BLaER1 treated with 17β-estradiol and CSF1 and Interleukin-3, amounts not matched to agents 10 nM and 100 nM (cell line): ENCODE data around the gene NCOA3.
A peak's percentile ranks its signal among the peaks of the same experiment; 100 is the strongest.

ENCODE experiments used
- H3K27ac ChIP-seq, 11 experiments: shearing (Covaris generic); formaldehyde crosslinking; 2 replicates each; pipeline ENCODE4 v1.8.1; 2022
- H3K27me3 ChIP-seq, 11 experiments: shearing (Covaris generic); formaldehyde crosslinking; 2 replicates each; pipeline ENCODE4 v1.8.1; 2022
- H3K36me3 ChIP-seq, 11 experiments: shearing (Covaris generic); formaldehyde crosslinking; 2 replicates each; pipeline ENCODE4 v1.8.1; 2022
- H3K4me1 ChIP-seq, 10 experiments: shearing (Covaris generic); formaldehyde crosslinking; 2 replicates each; pipeline ENCODE4 v1.8.1; 2022
- H3K4me2 ChIP-seq, 11 experiments: shearing (Covaris generic); formaldehyde crosslinking; 2 replicates each; pipeline ENCODE4 v1.8.1; 2022
- H3K4me3 ChIP-seq, 10 experiments: shearing (Covaris generic); formaldehyde crosslinking; 2 replicates each; pipeline ENCODE4 v1.8.1; 2022
- H3K9ac ChIP-seq, 11 experiments: shearing (Covaris generic); formaldehyde crosslinking; 2 replicates each; pipeline ENCODE4 v1.8.1; 2022
- H3K9me3 ChIP-seq, 11 experiments: shearing (Covaris generic); formaldehyde crosslinking; replicated peaks in 1 of 11; 2 replicates each; pipeline ENCODE4 v1.8.1; 2022
- H4K20me1 ChIP-seq, 11 experiments: shearing (Covaris generic); formaldehyde crosslinking; 2 replicates each; pipeline ENCODE4 v1.8.1; 2022
- Cebpa-rat ChIP-seq, 11 experiments: shearing (Covaris generic); IDR thresholded peaks; 2 replicates each; pipeline ENCODE4 v1.8.1; 2022

Gene NCOA3

GRCh38 chr20:47557218-47557617 lies 55.5 kb downstream of the NCOA3 start:
- no peak overlapping the region for H3K27ac ChIP-seq
- no peak overlapping the region for H3K9ac ChIP-seq
- H3K36me3 ChIP-seq: peaks cover 0 to 13% (median 5%) of the 10 kb centered on the region in 11 experiments; a peak in 14 of 22 replicates
- no peaks in the 10 kb centered on the region for H3K27me3 ChIP-seq
- H3K4me1 ChIP-seq: peaks cover 0 to 41% (median 0%) of the 10 kb centered on the region in 10 experiments; a peak in 7 of 20 replicates
- no peak overlapping the region for H3K4me3 ChIP-seq
- H3K4me2 ChIP-seq: no peak overlapping the region
- H3K9me3 ChIP-seq: peaks cover 0 to 9% (median 5%) of the 10 kb centered on the region in 11 experiments; a peak in 13 of 22 replicates
- peaks cover 9 to 84% (median 70%) of the 10 kb centered on the region in 11 experiments; a peak in 21 of 22 replicates for H4K20me1 ChIP-seq
- no peak for TF ChIP-seq Cebpa-rat (IDR thresholded peaks at IDR 0.05)

DNA sequence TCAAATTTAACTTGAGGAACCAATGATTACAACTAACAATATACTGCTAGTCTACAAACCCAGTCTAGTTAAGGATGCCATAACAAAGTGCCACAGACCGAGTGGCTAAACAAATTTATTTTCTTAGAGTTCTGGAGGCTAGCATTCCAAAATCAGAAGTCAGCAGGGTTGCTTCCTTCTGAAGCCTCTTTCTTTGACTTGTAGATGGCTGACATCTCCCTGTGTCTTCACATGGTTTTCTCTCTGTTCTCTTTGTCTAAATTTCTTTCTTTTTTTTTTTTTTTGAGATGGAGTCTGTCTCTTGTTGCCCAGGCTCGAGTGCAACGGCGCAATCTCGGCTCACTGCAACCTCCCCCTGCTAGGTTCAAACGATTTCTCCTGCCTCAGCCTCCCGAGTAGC lies 56.1 kb downstream of the NCOA3 start:
- peaks cover 0 to 11% (median 5%) of the 10 kb centered on the region in 11 experiments; a peak in 14 of 22 replicates for H3K36me3 ChIP-seq
- peaks cover 0 to 41% (median 0%) of the 10 kb centered on the region in 10 experiments; a peak in 7 of 20 replicates for H3K4me1 ChIP-seq
- H3K27ac ChIP-seq: no peak overlapping the region
- TF ChIP-seq Cebpa-rat (IDR thresholded peaks at IDR 0.05): no peak
- H3K4me2 ChIP-seq: no peak overlapping the region
- peaks cover 10 to 84% (median 74%) of the 10 kb centered on the region in 11 experiments; a peak in 21 of 22 replicates for H4K20me1 ChIP-seq
- H3K9ac ChIP-seq: no peak overlapping the region
- H3K27me3 ChIP-seq: no peaks in the 10 kb centered on the region
- peaks cover 0 to 8% (median 4%) of the 10 kb centered on the region in 11 experiments; a peak in 13 of 22 replicates for H3K9me3 ChIP-seq
- no peak overlapping the region for H3K4me3 ChIP-seq

DNA sequence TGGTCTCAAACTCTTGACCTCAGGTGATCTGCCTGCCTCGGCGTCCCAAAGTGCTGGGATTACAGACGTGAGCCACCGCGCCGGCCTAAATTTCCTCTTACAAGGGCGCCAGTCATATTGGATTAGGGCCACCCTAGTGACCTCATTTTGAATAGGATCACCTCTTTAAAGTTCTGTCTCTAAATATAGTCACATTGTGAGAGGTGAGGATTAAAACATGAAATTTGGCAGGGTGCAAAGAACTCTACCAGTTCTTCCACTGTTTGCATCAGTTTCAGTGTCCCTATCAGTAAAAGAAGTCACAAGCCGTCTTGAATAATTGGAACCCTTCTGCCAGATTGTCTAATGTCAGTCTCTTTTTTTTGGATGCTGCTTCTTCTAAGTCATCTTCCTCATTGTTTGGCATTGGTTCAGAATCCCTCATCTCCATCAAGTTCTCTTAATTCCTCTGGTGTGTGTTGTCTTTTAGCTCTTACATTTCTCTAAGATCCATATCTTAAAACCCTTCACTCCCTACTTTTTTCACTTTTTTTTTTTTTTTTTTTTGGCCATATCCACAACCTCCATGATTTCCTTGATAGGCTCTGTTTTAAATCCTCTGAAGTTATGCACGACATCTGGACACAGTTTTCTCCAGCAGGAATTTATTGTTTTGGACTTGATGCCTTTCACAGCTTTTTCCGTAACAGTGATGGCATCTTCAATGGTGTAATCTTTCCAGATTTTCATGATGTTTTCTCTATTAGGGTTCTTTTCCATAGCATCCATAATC lies 56.8 kb downstream of the NCOA3 start:
- Histone ChIP-seq H3K36me3 (peaks cover 0 to 10% (median 5%) of the 10 kb centered on the region in 11 experiments; a peak in 6 of 22 replicates), H3K9ac (no peak overlapping the region), H3K9me3 (peaks cover 0 to 6% (median 0%) of the 10 kb centered on the region in 11 experiments; a peak in 5 of 22 replicates), H3K27me3 (no peaks in the 10 kb centered on the region), H3K4me2 (no peak overlapping the region), H3K4me3 (no peak overlapping the region), H3K27ac (no peak overlapping the region), H4K20me1 (peaks cover 17 to 87% (median 80%) of the 10 kb centered on the region in 11 experiments; a peak in 21 of 22 replicates), H3K4me1 (peaks cover 0 to 47% (median 0%) of the 10 kb centered on the region in 10 experiments; a peak in 7 of 20 replicates)
- TF ChIP-seq Cebpa-rat (IDR thresholded peaks at IDR 0.05): no peak

- peaks cover 23 to 94% (median 87%) of the 10 kb centered on the region in 11 experiments for H4K20me1 ChIP-seq
- H3K27ac ChIP-seq: no peak overlapping the region
- peaks cover 0 to 6% (median 0%) of the 10 kb centered on the region in 11 experiments; a peak in 5 of 22 replicates for H3K9me3 ChIP-seq
- H3K4me2 ChIP-seq: no peak overlapping the region
- no peak overlapping the region for H3K4me3 ChIP-seq
- H3K36me3 ChIP-seq: peaks cover 0 to 12% (median 5%) of the 10 kb centered on the region in 11 experiments; a peak in 6 of 22 replicates
- H3K9ac ChIP-seq: no peak overlapping the region
- H3K4me1 ChIP-seq: peaks cover 0 to 54% (median 0%) of the 10 kb centered on the region in 10 experiments; a peak in 7 of 20 replicates
- H3K27me3 ChIP-seq: no peaks in the 10 kb centered on the region
- no peak for TF ChIP-seq Cebpa-rat (IDR thresholded peaks at IDR 0.05)
Measured at GRCh38 chr20:47559141-47559540, 57.5 kb downstream of the NCOA3 start.

- no peak overlapping the region for H3K9ac ChIP-seq
- H3K36me3 ChIP-seq: peaks cover 0 to 9% (median 0%) of the 10 kb centered on the region in 11 experiments; a peak in 2 of 22 replicates
- H3K4me1 ChIP-seq: peaks cover 8 to 65% (median 12%) of the 10 kb centered on the region in 10 experiments; a peak in 19 of 20 replicates
- no peak overlapping the region for H3K4me3 ChIP-seq
- H4K20me1 ChIP-seq: peaks cover 32 to 100% (median 96%) of the 10 kb centered on the region in 11 experiments
- TF ChIP-seq Cebpa-rat (IDR thresholded peaks at IDR 0.05): no peak
- H3K4me2 ChIP-seq: peak overlapping the region in 2 of 11 experiments; percentile 8 to 28; a peak in 4 of 22 replicates
- no peak overlapping the region for H3K27ac ChIP-seq
- no peaks in the 10 kb centered on the region for H3K27me3 ChIP-seq
- H3K9me3 ChIP-seq: no peaks in the 10 kb centered on the region; a peak in 1 of 22 replicates
Measured at GRCh38 chr20:47561180-47561579, 59.5 kb downstream of the NCOA3 start.

DNA sequence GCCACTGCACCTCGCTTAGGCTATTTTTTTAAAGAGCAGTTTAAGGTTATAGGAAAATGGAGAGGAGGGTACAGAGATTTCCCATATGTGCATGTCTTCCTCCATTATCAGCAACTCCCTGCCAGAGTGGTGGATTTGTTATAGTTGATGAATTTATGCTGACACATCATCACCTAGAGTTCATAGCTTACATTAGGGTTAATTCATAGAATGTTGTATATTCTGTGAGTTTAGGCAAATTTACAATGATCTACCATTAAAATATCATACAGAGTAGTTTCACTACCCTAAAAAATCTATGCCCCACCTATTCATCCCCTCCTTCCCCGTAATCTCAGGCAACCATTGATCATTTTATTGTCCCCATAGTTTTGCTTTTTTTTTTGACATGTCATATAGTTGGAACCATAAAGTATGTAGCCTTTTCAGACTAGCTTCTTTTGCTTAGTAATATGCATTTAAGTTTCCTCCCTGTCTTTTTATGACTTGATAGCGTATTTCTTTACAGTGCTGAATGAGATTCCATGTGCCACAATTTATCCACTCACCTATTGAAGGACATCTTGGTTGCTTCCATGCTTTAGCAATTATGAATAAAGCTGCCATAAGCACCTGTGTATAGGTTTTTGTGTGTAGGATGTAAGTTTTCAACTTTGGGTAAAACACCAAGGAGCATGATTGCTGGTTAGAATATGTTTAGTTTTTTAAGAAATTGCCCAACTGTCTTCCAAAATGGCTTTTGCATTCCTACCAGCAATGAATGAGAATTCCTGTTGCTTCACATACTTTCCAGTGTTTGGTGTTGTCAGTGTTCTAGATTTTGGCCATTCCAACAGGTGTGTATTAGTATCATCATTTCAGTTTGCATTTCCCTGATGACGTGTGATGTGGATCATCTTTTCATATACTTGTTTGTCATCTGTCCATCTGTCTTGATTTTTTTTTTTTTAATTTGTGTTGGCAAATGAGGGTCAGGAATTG lies 60.2 kb downstream of the NCOA3 start:
- H3K27me3 ChIP-seq: no peaks in the 10 kb centered on the region
- no peak overlapping the region for H3K4me3 ChIP-seq
- H3K4me2 ChIP-seq: peak overlapping the region in 2 of 11 experiments; percentile 8 to 28; a peak in 4 of 22 replicates
- H3K9ac ChIP-seq: no peak overlapping the region
- H3K36me3 ChIP-seq: peaks cover 0 to 14% (median 3%) of the 10 kb centered on the region in 11 experiments; a peak in 4 of 22 replicates
- no peaks in the 10 kb centered on the region; a peak in 2 of 22 replicates for H3K9me3 ChIP-seq
- peaks cover 8 to 65% (median 12%) of the 10 kb centered on the region in 10 experiments; a peak in 19 of 20 replicates for H3K4me1 ChIP-seq
- TF ChIP-seq Cebpa-rat (IDR thresholded peaks at IDR 0.05): no peak
- no peak overlapping the region for H3K27ac ChIP-seq
- H4K20me1 ChIP-seq: peaks cover 32 to 100% (median 96%) of the 10 kb centered on the region in 11 experiments

DNA sequence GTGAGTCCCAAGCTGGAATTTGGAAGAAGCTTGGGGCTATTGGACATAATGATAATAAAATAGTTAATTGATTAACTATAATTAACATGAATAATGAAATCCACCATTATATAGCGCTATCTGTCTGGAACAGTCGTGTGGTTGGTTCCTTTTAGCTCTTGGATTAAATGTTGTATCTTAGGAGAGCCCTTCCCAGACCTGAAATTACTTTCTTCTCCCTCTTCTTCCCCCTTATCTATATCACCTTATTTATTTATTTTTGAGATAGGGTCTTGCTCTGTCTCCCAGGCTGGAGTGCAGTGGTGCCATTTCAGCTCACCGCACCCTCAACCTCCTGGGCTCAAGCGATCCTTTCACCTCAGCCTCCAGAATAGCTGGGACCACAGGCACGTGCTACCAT lies 64.6 kb downstream of the NCOA3 start:
- Histone ChIP-seq H3K9ac (no peak overlapping the region), H3K27ac (no peak overlapping the region), H3K4me2 (no peak overlapping the region), H4K20me1 (peaks cover 26 to 98% (median 68%) of the 10 kb centered on the region in 11 experiments; a peak in 21 of 22 replicates), H3K4me1 (peaks cover 10 to 40% (median 16%) of the 10 kb centered on the region in 10 experiments; a peak in 19 of 20 replicates), H3K36me3 (peaks cover 34 to 57% (median 39%) of the 10 kb centered on the region in 11 experiments), H3K27me3 (no peaks in the 10 kb centered on the region), H3K9me3 (peaks cover 29 to 39% (median 31%) of the 10 kb centered on the region in 11 experiments), H3K4me3 (no peak overlapping the region)
- TF ChIP-seq Cebpa-rat (IDR thresholded peaks at IDR 0.05): no peak

GRCh38 chr20:47568019-47568418 lies 66.3 kb downstream of the NCOA3 start:
- Histone ChIP-seq H4K20me1 (peaks cover 20 to 98% (median 56%) of the 10 kb centered on the region in 11 experiments; a peak in 20 of 22 replicates), H3K9me3 (peaks cover 35 to 52% (median 45%) of the 10 kb centered on the region in 11 experiments), H3K4me1 (peaks cover 11 to 33% (median 16%) of the 10 kb centered on the region in 10 experiments; a peak in 19 of 20 replicates), H3K9ac (no peak overlapping the region), H3K27me3 (no peaks in the 10 kb centered on the region), H3K36me3 (peaks cover 41 to 72% (median 51%) of the 10 kb centered on the region in 11 experiments), H3K4me3 (no peak overlapping the region), H3K27ac (no peak overlapping the region), H3K4me2 (peak overlapping the region in 1 of 11 experiments; percentile 10; a peak in 3 of 22 replicates)
- TF ChIP-seq Cebpa-rat (IDR thresholded peaks at IDR 0.05): no peak
